HEK293 (cell line): Measurements from ENCODE around the gene HIPK1.

Experiments
- KLF1 ChIP-seq: fragments of 450-650 bp; formaldehyde crosslinking; IDR thresholded peaks from 2 replicates; pipeline ENCODE4 v1.5.1; 2016; ENCODE audit warnings: missing biosample characterization, missing genetic modification characterization
- MEIS1 ChIP-seq: sonication (generic); formaldehyde crosslinking; IDR thresholded peaks from 2 replicates; pipeline ENCODE4 v1.8.1; 2022; ENCODE audit warnings: missing genetic modification reagents, mild to moderate bottlenecking, borderline replicate concordance
- SALL2 ChIP-seq: fragments of 450-650 bp; formaldehyde crosslinking; IDR thresholded peaks from 2 replicates; pipeline ENCODE4 v1.5.0; 2017; ENCODE audit warnings: missing biosample characterization, mild to moderate bottlenecking, missing genetic modification characterization, borderline replicate concordance
- SP3 ChIP-seq: fragments of 450-650 bp; formaldehyde crosslinking; IDR thresholded peaks from 2 replicates; pipeline ENCODE4 v1.5.1; 2016; ENCODE audit warnings: missing biosample characterization, missing genetic modification characterization
- TRIM28 ChIP-seq: IDR thresholded peaks from 2 replicates; pipeline ENCODE4 v1.6.1; 2011; ENCODE audit warnings: low read length, control low read depth, borderline replicate concordance
- ZBTB21 ChIP-seq: fragments of 450-650 bp; formaldehyde crosslinking; IDR thresholded peaks from 2 replicates; pipeline ENCODE4 v1.5.1; 2017; ENCODE audit warnings: missing biosample characterization, missing genetic modification characterization
- ZIC2 ChIP-seq: fragments of 450-650 bp; formaldehyde crosslinking; IDR thresholded peaks from 2 replicates; pipeline ENCODE4 v1.5.1; 2016; ENCODE audit warnings: missing biosample characterization, missing genetic modification characterization
- ZNF2 ChIP-seq: fragments of 450-650 bp; formaldehyde crosslinking; IDR thresholded peaks from 2 replicates; pipeline ENCODE4 v1.5.1; 2016; ENCODE audit warnings: missing biosample characterization, missing genetic modification characterization
- ZNF211 ChIP-seq: fragments of 450-650 bp; formaldehyde crosslinking; IDR thresholded peaks from 2 replicates; pipeline ENCODE4 v1.5.1; 2016; ENCODE audit warnings: low read depth, missing biosample characterization, missing genetic modification characterization
- ZNF239 ChIP-seq: fragments of 450-650 bp; formaldehyde crosslinking; IDR thresholded peaks from 2 replicates; pipeline ENCODE4 v1.5.1; 2016; ENCODE audit warnings: missing biosample characterization, missing genetic modification characterization
- ZNF274 ChIP-seq, 2 experiments: fragments of 200-500 bp in 1 of 2; fragments of 450-650 bp in 1 of 2; sonication (Bioruptor generic) in 1 of 2; formaldehyde crosslinking in 1 of 2; IDR thresholded peaks; 2 replicates each; pipeline versions ENCODE4 v1.5.1 to v1.6.1; 2014 to 2016; ENCODE audit warnings: borderline replicate concordance in 1 of 2, inconsistent platforms in 1 of 2, low read length in 1 of 2, missing biosample characterization in 1 of 2, missing genetic modification characterization in 1 of 2
- ZNF292 ChIP-seq: fragments of 450-650 bp; formaldehyde crosslinking; IDR thresholded peaks from 2 replicates; pipeline ENCODE4 v1.5.1; 2016; ENCODE audit warnings: low read depth, missing biosample characterization, missing genetic modification characterization, borderline replicate concordance
- ZNF621 ChIP-seq: fragments of 450-650 bp; formaldehyde crosslinking; IDR thresholded peaks from 2 replicates; pipeline ENCODE4 v1.5.1; 2017; ENCODE audit warnings: missing biosample characterization, missing genetic modification characterization
- ZNF664 ChIP-seq: fragments of 450-650 bp; formaldehyde crosslinking; IDR thresholded peaks from 2 replicates; pipeline ENCODE4 v1.5.1; 2016; ENCODE audit warnings: missing biosample characterization, missing genetic modification characterization
- ZNF707 ChIP-seq: fragments of 450-650 bp; formaldehyde crosslinking; IDR thresholded peaks from 2 replicates; pipeline ENCODE4 v1.5.1; 2016; ENCODE audit warnings: missing biosample characterization, missing genetic modification characterization
- ZNF76 ChIP-seq: fragments of 450-650 bp; formaldehyde crosslinking; IDR thresholded peaks from 2 replicates; pipeline ENCODE4; 2016; ENCODE audit warnings: low read depth, missing biosample characterization, missing genetic modification characterization, borderline replicate concordance
- TF ChIP-seq, protein P1 (sequence below): fragments of 450-650 bp; formaldehyde crosslinking; IDR thresholded peaks from 2 replicates; pipeline ENCODE4 v1.5.1; 2016; ENCODE audit warnings: missing biosample characterization, missing genetic modification characterization
- TF ChIP-seq, protein P2 (sequence below): fragments of 450-650 bp; formaldehyde crosslinking; IDR thresholded peaks from 2 replicates; pipeline ENCODE4 v1.5.1; 2016; ENCODE audit warnings: missing biosample characterization, missing genetic modification characterization
- TF ChIP-seq, protein P3 (sequence below): fragments of 450-650 bp; formaldehyde crosslinking; IDR thresholded peaks from 2 replicates; pipeline ENCODE4 v1.5.1; 2016; ENCODE audit warnings: missing biosample characterization, missing genetic modification characterization
- TF ChIP-seq, protein P4 (sequence below): sonication (generic); formaldehyde crosslinking; IDR thresholded peaks from 2 replicates; pipeline ENCODE4 v1.8.1; 2022; ENCODE audit warnings: mild to moderate bottlenecking, moderate library complexity, missing genetic modification reagents
- TF ChIP-seq, protein P5 (sequence below): fragments of 450-650 bp; formaldehyde crosslinking; IDR thresholded peaks from 2 replicates; pipeline ENCODE4 v1.5.1; 2016; ENCODE audit warnings: missing biosample characterization, missing genetic modification characterization
- TF ChIP-seq, protein P6 (sequence below): fragments of 450-650 bp; formaldehyde crosslinking; IDR thresholded peaks from 2 replicates; pipeline ENCODE4 v1.5.1; 2016; ENCODE audit warnings: missing biosample characterization, missing genetic modification characterization
- TF ChIP-seq, protein P7 (sequence below): fragments of 450-650 bp; formaldehyde crosslinking; IDR thresholded peaks from 2 replicates; pipeline ENCODE4 v1.5.1; 2016; ENCODE audit warnings: missing biosample characterization, missing genetic modification characterization
- TF ChIP-seq, protein P8 (sequence below): fragments of 450-650 bp; IDR thresholded peaks from 2 replicates; pipeline ENCODE4 v1.5.1; 2018; ENCODE audit warnings: missing biosample characterization, mild to moderate bottlenecking, missing genetic modification characterization

HIPK1 gene

DNA sequence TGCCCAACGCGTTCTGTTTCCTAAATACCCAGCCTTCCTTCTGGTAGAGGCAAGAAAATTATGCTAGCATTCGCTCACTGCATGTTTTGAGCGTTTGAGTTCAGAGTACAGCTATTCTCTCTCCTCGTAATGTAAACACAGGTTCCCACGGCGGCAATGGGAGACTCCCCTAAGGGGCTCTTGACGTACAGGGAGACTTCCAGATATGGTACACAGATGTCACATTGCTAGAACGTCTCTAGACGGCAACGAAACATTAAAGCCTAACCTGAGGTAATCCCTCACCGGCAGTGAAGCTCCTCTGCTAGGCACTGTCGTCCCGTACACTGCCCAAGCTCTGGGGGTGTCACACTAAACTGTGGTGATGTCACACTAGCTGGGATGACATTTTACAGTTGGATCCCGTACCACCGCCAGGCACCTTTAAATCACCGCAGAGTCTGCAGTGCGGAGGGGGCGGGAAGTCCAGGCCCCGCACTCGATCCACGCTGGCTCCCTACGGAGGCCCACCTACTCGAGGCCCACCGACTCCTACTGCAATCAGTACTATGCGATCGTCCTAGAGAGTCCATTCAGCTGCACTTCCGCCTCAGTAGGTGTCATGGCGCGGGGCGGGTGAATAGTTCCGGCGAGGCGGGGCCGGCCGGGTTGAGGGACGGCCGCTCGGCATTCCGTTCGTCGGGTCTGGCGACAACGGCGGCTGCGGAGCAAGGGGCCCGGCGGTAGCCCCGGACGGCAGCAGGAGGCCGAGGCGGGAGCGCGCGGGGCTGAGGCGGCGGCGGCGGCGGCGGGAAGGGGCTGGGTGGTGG, at the start of gene HIPK1 (continued):
- TF ChIP-seq, protein P1, sequence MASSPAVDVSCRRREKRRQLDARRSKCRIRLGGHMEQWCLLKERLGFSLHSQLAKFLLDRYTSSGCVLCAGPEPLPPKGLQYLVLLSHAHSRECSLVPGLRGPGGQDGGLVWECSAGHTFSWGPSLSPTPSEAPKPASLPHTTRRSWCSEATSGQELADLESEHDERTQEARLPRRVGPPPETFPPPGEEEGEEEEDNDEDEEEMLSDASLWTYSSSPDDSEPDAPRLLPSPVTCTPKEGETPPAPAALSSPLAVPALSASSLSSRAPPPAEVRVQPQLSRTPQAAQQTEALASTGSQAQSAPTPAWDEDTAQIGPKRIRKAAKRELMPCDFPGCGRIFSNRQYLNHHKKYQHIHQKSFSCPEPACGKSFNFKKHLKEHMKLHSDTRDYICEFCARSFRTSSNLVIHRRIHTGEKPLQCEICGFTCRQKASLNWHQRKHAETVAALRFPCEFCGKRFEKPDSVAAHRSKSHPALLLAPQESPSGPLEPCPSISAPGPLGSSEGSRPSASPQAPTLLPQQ (tag by site-specific recombination): peak; percentile 86
- TF ChIP-seq ZNF292 (tag by site-specific recombination) (no peak), ZNF274 (IDR thresholded peaks at IDR 0.05; ENCODE audit: low read length) (no peak), ZNF274 (tag by site-specific recombination; IDR thresholded peaks at IDR 0.05; ENCODE audit: borderline replicate concordance) (no peak), ZNF76 (tag by site-specific recombination) (peak; percentile 89), ZBTB21 (peak; percentile 97), ZNF239 (tag by site-specific recombination) (no peak), SP3 (tag by site-specific recombination) (peak; percentile 93), ZNF2 (tag by site-specific recombination) (peak; percentile 97), KLF1 (tag by site-specific recombination) (peak; percentile 71), ZNF664 (tag by site-specific recombination) (no peak), ZIC2 (peak; percentile 73), MEIS1 (CRISPR knock-in tag) (no peak), ZNF621 (tag by site-specific recombination) (no peak), ZNF211 (no peak), TRIM28 (peak; percentile 96), SALL2 (no peak), ZNF707 (tag by site-specific recombination) (no peak)
- TF ChIP-seq, protein P2, sequence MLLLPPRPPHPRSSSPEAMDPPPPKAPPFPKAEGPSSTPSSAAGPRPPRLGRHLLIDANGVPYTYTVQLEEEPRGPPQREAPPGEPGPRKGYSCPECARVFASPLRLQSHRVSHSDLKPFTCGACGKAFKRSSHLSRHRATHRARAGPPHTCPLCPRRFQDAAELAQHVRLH (tag by site-specific recombination): peak; percentile 89
- TF ChIP-seq, protein P3, sequence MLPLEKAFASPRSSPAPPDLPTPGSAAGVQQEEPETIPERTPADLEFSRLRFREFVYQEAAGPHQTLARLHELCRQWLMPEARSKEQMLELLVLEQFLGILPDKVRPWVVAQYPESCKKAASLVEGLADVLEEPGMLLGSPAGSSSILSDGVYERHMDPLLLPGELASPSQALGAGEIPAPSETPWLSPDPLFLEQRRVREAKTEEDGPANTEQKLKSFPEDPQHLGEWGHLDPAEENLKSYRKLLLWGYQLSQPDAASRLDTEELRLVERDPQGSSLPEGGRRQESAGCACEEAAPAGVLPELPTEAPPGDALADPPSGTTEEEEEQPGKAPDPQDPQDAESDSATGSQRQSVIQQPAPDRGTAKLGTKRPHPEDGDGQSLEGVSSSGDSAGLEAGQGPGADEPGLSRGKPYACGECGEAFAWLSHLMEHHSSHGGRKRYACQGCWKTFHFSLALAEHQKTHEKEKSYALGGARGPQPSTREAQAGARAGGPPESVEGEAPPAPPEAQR (tag by site-specific recombination): peak; percentile 51; the same call in 1 of the 2 replicates
- TF ChIP-seq, protein P4, sequence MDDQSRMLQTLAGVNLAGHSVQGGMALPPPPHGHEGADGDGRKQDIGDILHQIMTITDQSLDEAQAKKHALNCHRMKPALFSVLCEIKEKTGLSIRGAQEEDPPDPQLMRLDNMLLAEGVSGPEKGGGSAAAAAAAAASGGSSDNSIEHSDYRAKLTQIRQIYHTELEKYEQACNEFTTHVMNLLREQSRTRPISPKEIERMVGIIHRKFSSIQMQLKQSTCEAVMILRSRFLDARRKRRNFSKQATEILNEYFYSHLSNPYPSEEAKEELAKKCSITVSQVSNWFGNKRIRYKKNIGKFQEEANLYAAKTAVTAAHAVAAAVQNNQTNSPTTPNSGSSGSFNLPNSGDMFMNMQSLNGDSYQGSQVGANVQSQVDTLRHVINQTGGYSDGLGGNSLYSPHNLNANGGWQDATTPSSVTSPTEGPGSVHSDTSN (CRISPR knock-in tag): peak; percentile 82; the same call in 1 of the 2 replicates
- TF ChIP-seq, protein P5, sequence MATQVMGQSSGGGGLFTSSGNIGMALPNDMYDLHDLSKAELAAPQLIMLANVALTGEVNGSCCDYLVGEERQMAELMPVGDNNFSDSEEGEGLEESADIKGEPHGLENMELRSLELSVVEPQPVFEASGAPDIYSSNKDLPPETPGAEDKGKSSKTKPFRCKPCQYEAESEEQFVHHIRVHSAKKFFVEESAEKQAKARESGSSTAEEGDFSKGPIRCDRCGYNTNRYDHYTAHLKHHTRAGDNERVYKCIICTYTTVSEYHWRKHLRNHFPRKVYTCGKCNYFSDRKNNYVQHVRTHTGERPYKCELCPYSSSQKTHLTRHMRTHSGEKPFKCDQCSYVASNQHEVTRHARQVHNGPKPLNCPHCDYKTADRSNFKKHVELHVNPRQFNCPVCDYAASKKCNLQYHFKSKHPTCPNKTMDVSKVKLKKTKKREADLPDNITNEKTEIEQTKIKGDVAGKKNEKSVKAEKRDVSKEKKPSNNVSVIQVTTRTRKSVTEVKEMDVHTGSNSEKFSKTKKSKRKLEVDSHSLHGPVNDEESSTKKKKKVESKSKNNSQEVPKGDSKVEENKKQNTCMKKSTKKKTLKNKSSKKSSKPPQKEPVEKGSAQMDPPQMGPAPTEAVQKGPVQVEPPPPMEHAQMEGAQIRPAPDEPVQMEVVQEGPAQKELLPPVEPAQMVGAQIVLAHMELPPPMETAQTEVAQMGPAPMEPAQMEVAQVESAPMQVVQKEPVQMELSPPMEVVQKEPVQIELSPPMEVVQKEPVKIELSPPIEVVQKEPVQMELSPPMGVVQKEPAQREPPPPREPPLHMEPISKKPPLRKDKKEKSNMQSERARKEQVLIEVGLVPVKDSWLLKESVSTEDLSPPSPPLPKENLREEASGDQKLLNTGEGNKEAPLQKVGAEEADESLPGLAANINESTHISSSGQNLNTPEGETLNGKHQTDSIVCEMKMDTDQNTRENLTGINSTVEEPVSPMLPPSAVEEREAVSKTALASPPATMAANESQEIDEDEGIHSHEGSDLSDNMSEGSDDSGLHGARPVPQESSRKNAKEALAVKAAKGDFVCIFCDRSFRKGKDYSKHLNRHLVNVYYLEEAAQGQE (tag by site-specific recombination): peak; percentile 53; the same call in 1 of the 2 replicates
- TF ChIP-seq, protein P6, sequence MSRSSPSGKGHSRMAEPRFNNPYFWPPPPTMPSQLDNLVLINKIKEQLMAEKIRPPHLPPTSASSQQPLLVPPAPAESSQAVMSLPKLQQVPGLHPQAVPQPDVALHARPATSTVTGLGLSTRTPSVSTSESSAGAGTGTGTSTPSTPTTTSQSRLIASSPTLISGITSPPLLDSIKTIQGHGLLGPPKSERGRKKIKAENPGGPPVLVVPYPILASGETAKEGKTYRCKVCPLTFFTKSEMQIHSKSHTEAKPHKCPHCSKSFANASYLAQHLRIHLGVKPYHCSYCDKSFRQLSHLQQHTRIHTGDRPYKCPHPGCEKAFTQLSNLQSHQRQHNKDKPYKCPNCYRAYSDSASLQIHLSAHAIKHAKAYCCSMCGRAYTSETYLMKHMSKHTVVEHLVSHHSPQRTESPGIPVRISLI: no peak
- TF ChIP-seq, protein P7, sequence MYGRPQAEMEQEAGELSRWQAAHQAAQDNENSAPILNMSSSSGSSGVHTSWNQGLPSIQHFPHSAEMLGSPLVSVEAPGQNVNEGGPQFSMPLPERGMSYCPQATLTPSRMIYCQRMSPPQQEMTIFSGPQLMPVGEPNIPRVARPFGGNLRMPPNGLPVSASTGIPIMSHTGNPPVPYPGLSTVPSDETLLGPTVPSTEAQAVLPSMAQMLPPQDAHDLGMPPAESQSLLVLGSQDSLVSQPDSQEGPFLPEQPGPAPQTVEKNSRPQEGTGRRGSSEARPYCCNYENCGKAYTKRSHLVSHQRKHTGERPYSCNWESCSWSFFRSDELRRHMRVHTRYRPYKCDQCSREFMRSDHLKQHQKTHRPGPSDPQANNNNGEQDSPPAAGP (tag by site-specific recombination): peak; percentile 89
- TF ChIP-seq, protein P8, sequence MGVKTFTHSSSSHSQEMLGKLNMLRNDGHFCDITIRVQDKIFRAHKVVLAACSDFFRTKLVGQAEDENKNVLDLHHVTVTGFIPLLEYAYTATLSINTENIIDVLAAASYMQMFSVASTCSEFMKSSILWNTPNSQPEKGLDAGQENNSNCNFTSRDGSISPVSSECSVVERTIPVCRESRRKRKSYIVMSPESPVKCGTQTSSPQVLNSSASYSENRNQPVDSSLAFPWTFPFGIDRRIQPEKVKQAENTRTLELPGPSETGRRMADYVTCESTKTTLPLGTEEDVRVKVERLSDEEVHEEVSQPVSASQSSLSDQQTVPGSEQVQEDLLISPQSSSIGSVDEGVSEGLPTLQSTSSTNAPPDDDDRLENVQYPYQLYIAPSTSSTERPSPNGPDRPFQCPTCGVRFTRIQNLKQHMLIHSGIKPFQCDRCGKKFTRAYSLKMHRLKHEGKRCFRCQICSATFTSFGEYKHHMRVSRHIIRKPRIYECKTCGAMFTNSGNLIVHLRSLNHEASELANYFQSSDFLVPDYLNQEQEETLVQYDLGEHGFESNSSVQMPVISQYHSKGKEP: peak; percentile 85
